Mucosa of rectum (tissue), 2 donors: Measurements from ENCODE around the gene TMEM119.

Experiments used
- H3K27ac ChIP-seq, 2 donors: one replicate each; pipeline ENCODE4 v1.7.0; 2013; ENCODE audit warnings: inconsistent platforms in 2 of 2, low read depth in 2 of 2, low read length in 2 of 2
- H3K27me3 ChIP-seq, 2 donors: one replicate each; pipeline ENCODE4 v1.7.0; 2013; ENCODE audit warnings: low read length in 2 of 2; ENCODE audit not compliant: control insufficient read depth in 2 of 2, insufficient read depth in 2 of 2
- H3K36me3 ChIP-seq, 2 donors: one replicate each; pipeline ENCODE4 v1.7.0; 2013; ENCODE audit warnings: low read length in 2 of 2; ENCODE audit not compliant: control insufficient read depth in 2 of 2, insufficient read depth in 2 of 2
- H3K4me1 ChIP-seq, 2 donors: one replicate each; pipeline ENCODE4 v1.7.0; 2013; ENCODE audit warnings: low read length in 2 of 2, mild to moderate bottlenecking in 1 of 2; ENCODE audit not compliant: control insufficient read depth in 2 of 2, insufficient read depth in 2 of 2
- H3K4me3 ChIP-seq, 2 donors: one replicate each; pipeline ENCODE4 v1.7.0; 2013; ENCODE audit warnings: low read length in 2 of 2
- H3K9ac ChIP-seq, 2 donors: one replicate each; pipeline ENCODE4 v1.7.0; 2013; ENCODE audit warnings: low read length in 2 of 2, low read depth in 1 of 2, mild to moderate bottlenecking in 1 of 2
- H3K9me3 ChIP-seq, 2 donors: one replicate each; pipeline ENCODE4 v1.7.0; 2013; ENCODE audit warnings: low read length in 2 of 2; ENCODE audit not compliant: control insufficient read depth in 2 of 2
- donor health status: healthy.
- donor health status: Normal muscosa, but diverticular disease.

TMEM119 gene

GRCh38 chr12:108553799-108554198 is 44.1 kb downstream of the TMEM119 start:
- H3K4me1 ChIP-seq, result peaks cover 3% of the 10 kb centered on the region in 2 donors
- peaks cover 2 to 10% of the 10 kb centered on the region in 2 donors for H3K36me3 ChIP-seq
- H3K4me3 ChIP-seq, result no peak overlapping the region
- no peaks in the 10 kb centered on the region for H3K9me3 ChIP-seq
- H3K27ac ChIP-seq, result no peak overlapping the region
- H3K27me3 ChIP-seq, result no peaks in the 10 kb centered on the region
- H3K9ac ChIP-seq, result no peak overlapping the region

- H3K9me3 ChIP-seq, result no peaks in the 10 kb centered on the region
Measured at GRCh38 chr12:108551535-108551934, 46.3 kb downstream of the TMEM119 start.

GRCh38 chr12:108548954-108549521 is 48.8 kb downstream of the TMEM119 start:
- H3K4me1 ChIP-seq, result no peaks in the 10 kb centered on the region
- H3K27me3 ChIP-seq, result no peaks in the 10 kb centered on the region
- no peaks in the 10 kb centered on the region for H3K9me3 ChIP-seq
- no peak overlapping the region for H3K4me3 ChIP-seq
- no peak overlapping the region for H3K9ac ChIP-seq
- H3K27ac ChIP-seq, result no peak overlapping the region
- H3K36me3 ChIP-seq, result peaks cover 24 to 33% of the 10 kb centered on the region in 2 donors

More at GRCh38 chr12:108551535-108551934, 46.3 kb downstream of the TMEM119 start:
- no peaks in the 10 kb centered on the region for H3K27me3 ChIP-seq
- no peak overlapping the region for H3K4me3 ChIP-seq
- H3K4me1 ChIP-seq, result no peaks in the 10 kb centered on the region
- H3K9ac ChIP-seq, result no peak overlapping the region
- no peak overlapping the region for H3K27ac ChIP-seq
- peaks cover 9 to 23% of the 10 kb centered on the region in 2 donors for H3K36me3 ChIP-seq

GRCh38 chr12:108547686-108548085 is 50.2 kb downstream of the TMEM119 start:
- Histone ChIP-seq H3K4me3 (no peak overlapping the region), H3K9me3 (no peaks in the 10 kb centered on the region), H3K9ac (no peak overlapping the region), H3K4me1 (no peaks in the 10 kb centered on the region), H3K27ac (no peak overlapping the region), H3K36me3 (peaks cover 37 to 43% of the 10 kb centered on the region in 2 donors), H3K27me3 (no peaks in the 10 kb centered on the region)

- H3K9me3 ChIP-seq, result no peaks in the 10 kb centered on the region
- no peaks in the 10 kb centered on the region for H3K27me3 ChIP-seq
- H3K36me3 ChIP-seq, result peaks cover 36 to 47% of the 10 kb centered on the region in 2 donors
- H3K4me1 ChIP-seq, result no peaks in the 10 kb centered on the region
- no peak overlapping the region for H3K9ac ChIP-seq
- no peak overlapping the region for H3K27ac ChIP-seq
- H3K4me3 ChIP-seq, result no peak overlapping the region
Measured at GRCh38 chr12:108543652-108544051, 54.2 kb downstream of the TMEM119 start.

GRCh38 chr12:108542320-108542719 is 55.6 kb downstream of the TMEM119 start:
- Histone ChIP-seq H3K9ac (no peak overlapping the region), H3K27ac (no peak overlapping the region), H3K27me3 (no peaks in the 10 kb centered on the region), H3K4me1 (no peaks in the 10 kb centered on the region), H3K36me3 (peaks cover 42 to 47% of the 10 kb centered on the region in 2 donors), H3K4me3 (no peak overlapping the region), H3K9me3 (no peaks in the 10 kb centered on the region)
